Gastrocnemius medialis (tissue), 4 donors: ENCODE results near the gene ZNF366.

Experiments
- CTCF ChIP-seq, 5 experiments: fragments of 450-650 bp in 3 of 5; fragments of 200-600 bp in 2 of 5; sonication (generic) in 2 of 5; IDR thresholded peaks in 4 of 5; conservative IDR thresholded peaks in 1 of 5; 1 replicate in 4 of 5; 2 replicates in 1 of 5; pipeline ENCODE4 v1.5.1; 2016 to 2019; ENCODE audit warnings: antibody characterized with exemption in 5 of 5, mild to moderate bottlenecking in 3 of 5, moderate library complexity in 3 of 5
- POLR2A ChIP-seq, 2 donors: fragments of 450-650 bp; IDR thresholded peaks; one replicate each; pipeline ENCODE4 v1.6.1; 2017; ENCODE audit warnings: antibody characterized with exemption in 2 of 2, mild to moderate bottlenecking in 2 of 2, moderate library complexity in 2 of 2

- TF ChIP-seq CTCF (IDR thresholded peaks at IDR 0.05 in 4 of 5, conservative IDR thresholded peaks at IDR 0.05 in 1 of 5) (no peak), POLR2A (IDR thresholded peaks at IDR 0.05) (no peak)
These were observed 98.6 kb downstream of the ZNF366 start for GRCh38 chr5:72408603-72409002.
